Activated CD4-positive, CD25-positive, alpha-beta regulatory T cell treated with anti-CD3 and anti-CD28 coated beads, Interleukin-2, amount 50 U/mL, for 72 hours (primary cell): ENCODE results near the gene AGAP2.
A peak's percentile ranks its signal among the peaks of the same experiment; 100 is the strongest.
"Not testable (repeated sequence)": the region's sequence is repeated elsewhere in the genome, so short reads cannot be mapped to it uniquely, and the experiment has no call there.

Experiments
- DNase-seq: peaks from one replicate; pipeline ENCODE4 v3.0.0; 2021

AGAP2 gene

GRCh38 chr12:57738661-57739237, at the start of gene AGAP2:
TSS of gene AGAP2 (minus strand) at chr12:57738742. CDS start at chr12:57738246, 496 bp downstream.
- DNase-seq: no peak

GRCh38 chr12:57783861-57784260, 45.3 kb upstream of the AGAP2 start:
- no peak for DNase-seq

GRCh38 chr12:57783466-57783801, 44.9 kb upstream of the AGAP2 start:
- DNase-seq: no peak

GRCh38 chr12:57782608-57783465, 44.3 kb upstream of the AGAP2 start, which contains the start of gene TSFM:
TSS of gene TSFM (plus strand) at chr12:57782787. CDS start at chr12:57782802, 15 bp downstream.
- peak; percentile 97 for DNase-seq

- DNase-seq: no peak
Observed at GRCh38 chr12:57782243-57782607, 43.7 kb upstream of the AGAP2 start.

GRCh38 chr12:57781801-57782200, 43.3 kb upstream of the AGAP2 start:
- no peak for DNase-seq

- DNase-seq: no peak
Observed at GRCh38 chr12:57781244-57781643, 42.7 kb upstream of the AGAP2 start.

- no peak for DNase-seq
Observed at GRCh38 chr12:57780284-57780897, 41.8 kb upstream of the AGAP2 start.

GRCh38 chr12:57779736-57780135, 41.2 kb upstream of the AGAP2 start:
- no peak for DNase-seq

- no peak for DNase-seq
Observed at GRCh38 chr12:57777911-57778310, 39.4 kb upstream of the AGAP2 start.

GRCh38 chr12:57777367-57777766, 38.8 kb upstream of the AGAP2 start:
- DNase-seq: no peak

GRCh38 chr12:57776247-57776587, 37.7 kb upstream of the AGAP2 start:
- no peak for DNase-seq

- DNase-seq: no peak
Observed at GRCh38 chr12:57775563-57776246, 37.2 kb upstream of the AGAP2 start.

GRCh38 chr12:57775044-57775443, 36.5 kb upstream of the AGAP2 start:
- no peak for DNase-seq

- not testable (repeated sequence) for DNase-seq
Observed at GRCh38 chr12:57774634-57775033, 36.1 kb upstream of the AGAP2 start.

GRCh38 chr12:57772429-57773322, 34.1 kb upstream of the AGAP2 start, which contains the start of gene EEF1AKMT3:
TSS of gene EEF1AKMT3 (plus strand) at chr12:57772614. CDS start at chr12:57772725, 111 bp downstream.
- peak; percentile 48 for DNase-seq

- peak; percentile 82 for DNase-seq
Observed at GRCh38 chr12:57771873-57772428, 33.4 kb upstream of the AGAP2 start, which contains the start of gene METTL1. TSS of gene METTL1 (minus strand) at chr12:57772105. CDS start at chr12:57772083, 22 bp downstream.

- DNase-seq: peak; percentile 78
Observed at GRCh38 chr12:57771236-57771872, 32.8 kb upstream of the AGAP2 start.

GRCh38 chr12:57770734-57771133, 32.2 kb upstream of the AGAP2 start:
- DNase-seq: no peak

- DNase-seq: no peak
Observed at GRCh38 chr12:57769594-57769993, 31.1 kb upstream of the AGAP2 start.

GRCh38 chr12:57767876-57768275, 29.3 kb upstream of the AGAP2 start:
- no peak for DNase-seq
